ENCODE measurements around the gene UBAP1. TPM values are rescaled to one million over a fixed set of nuclear protein-coding genes. Genes with fewer than 3 reads are reported as not detected.

UBAP1 gene
- polyA plus RNA-seq, 1 of the 3 experiments (the other 2 are of a cell fraction): 26.3 TPM

- no peak for TF ChIP-seq NRF1 (IDR thresholded peaks at IDR 0.05; ENCODE audit: low read depth, low read length)
- TF ChIP-seq SIN3A (IDR thresholded peaks at IDR 0.05; ENCODE audit: borderline replicate concordance, low read depth, low read length): no peak
- no peak for TF ChIP-seq POLR2AphosphoS5 (IDR thresholded peaks at IDR 0.05; ENCODE audit: low read depth, low read length)
- TF ChIP-seq, protein P1, sequence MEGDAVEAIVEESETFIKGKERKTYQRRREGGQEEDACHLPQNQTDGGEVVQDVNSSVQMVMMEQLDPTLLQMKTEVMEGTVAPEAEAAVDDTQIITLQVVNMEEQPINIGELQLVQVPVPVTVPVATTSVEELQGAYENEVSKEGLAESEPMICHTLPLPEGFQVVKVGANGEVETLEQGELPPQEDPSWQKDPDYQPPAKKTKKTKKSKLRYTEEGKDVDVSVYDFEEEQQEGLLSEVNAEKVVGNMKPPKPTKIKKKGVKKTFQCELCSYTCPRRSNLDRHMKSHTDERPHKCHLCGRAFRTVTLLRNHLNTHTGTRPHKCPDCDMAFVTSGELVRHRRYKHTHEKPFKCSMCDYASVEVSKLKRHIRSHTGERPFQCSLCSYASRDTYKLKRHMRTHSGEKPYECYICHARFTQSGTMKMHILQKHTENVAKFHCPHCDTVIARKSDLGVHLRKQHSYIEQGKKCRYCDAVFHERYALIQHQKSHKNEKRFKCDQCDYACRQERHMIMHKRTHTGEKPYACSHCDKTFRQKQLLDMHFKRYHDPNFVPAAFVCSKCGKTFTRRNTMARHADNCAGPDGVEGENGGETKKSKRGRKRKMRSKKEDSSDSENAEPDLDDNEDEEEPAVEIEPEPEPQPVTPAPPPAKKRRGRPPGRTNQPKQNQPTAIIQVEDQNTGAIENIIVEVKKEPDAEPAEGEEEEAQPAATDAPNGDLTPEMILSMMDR (IDR thresholded peaks at IDR 0.05): no peak
- TF ChIP-seq EP300 (IDR thresholded peaks at IDR 0.05; ENCODE audit: borderline replicate concordance in 1 of 2, low read depth in 1 of 2, low read length in 1 of 2): no peak
- no peak for TF ChIP-seq EZH2phosphoT487 (IDR thresholded peaks at IDR 0.05; ENCODE audit: borderline replicate concordance, low read depth)
- TF ChIP-seq, protein P2, sequence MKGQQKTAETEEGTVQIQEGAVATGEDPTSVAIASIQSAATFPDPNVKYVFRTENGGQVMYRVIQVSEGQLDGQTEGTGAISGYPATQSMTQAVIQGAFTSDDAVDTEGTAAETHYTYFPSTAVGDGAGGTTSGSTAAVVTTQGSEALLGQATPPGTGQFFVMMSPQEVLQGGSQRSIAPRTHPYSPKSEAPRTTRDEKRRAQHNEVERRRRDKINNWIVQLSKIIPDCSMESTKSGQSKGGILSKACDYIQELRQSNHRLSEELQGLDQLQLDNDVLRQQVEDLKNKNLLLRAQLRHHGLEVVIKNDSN (IDR thresholded peaks at IDR 0.05; ENCODE audit: borderline replicate concordance, low read depth): no peak
- TF ChIP-seq USF2 (IDR thresholded peaks at IDR 0.05; ENCODE audit: borderline replicate concordance, low read depth, low read length): no peak
- TF ChIP-seq RXRA (IDR thresholded peaks at IDR 0.05; ENCODE audit: borderline replicate concordance, low read depth): no peak
- TF ChIP-seq SMC3 (IDR thresholded peaks at IDR 0.05; ENCODE audit: low read depth, low read length): no peak
- TF ChIP-seq RFX5 (IDR thresholded peaks at IDR 0.05; ENCODE audit: low read length): no peak
- TF ChIP-seq REST (IDR thresholded peaks at IDR 0.05; ENCODE audit: low read depth, low read length): no peak
- DNase-seq: no peak
Measured at GRCh38 chr9:34289159-34289558, 110.3 kb downstream of the UBAP1 start.

More at GRCh38 chr9:34289159-34289558, 110.3 kb downstream of the UBAP1 start:
- 100% methylated on average over 2 of the region's 2 CpGs for WGBS (ENCODE audit: low lambda C conversion rate)
- no peaks in the 10 kb centered on the region for H3K27me3 ChIP-seq (ENCODE audit: insufficient read depth)
- no peaks in the 10 kb centered on the region for H3K9me2 ChIP-seq
- no peak overlapping the region for H3K9ac ChIP-seq
- no peaks in the 10 kb centered on the region for H4K20me1 ChIP-seq (ENCODE audit: insufficient read depth)
- H2AFZ ChIP-seq (ENCODE audit: low read depth): no peak overlapping the region
- peaks cover 0 to 13% of the 10 kb centered on the region in 2 experiments for H3K36me3 ChIP-seq (replicated peaks in 1 of 2; ENCODE audit: control insufficient read depth in 1 of 2, insufficient read depth in 2 of 2, low read length in 1 of 2)
- no peak overlapping the region for H3K27ac ChIP-seq (ENCODE audit: low read depth in 2 of 2, low read length in 1 of 2)
- no peak overlapping the region for H3K4me3 ChIP-seq (ENCODE audit: low read depth in 2 of 2, low read length in 1 of 2)
- H3K4me1 ChIP-seq (ENCODE audit: control insufficient read depth in 1 of 2, insufficient read depth in 2 of 2, low read depth in 1 of 2, low read length in 1 of 2): no peaks in the 10 kb centered on the region
- H3K79me2 ChIP-seq (ENCODE audit: insufficient read depth): no peaks in the 10 kb centered on the region
- H3F3A ChIP-seq (replicated peaks; ENCODE audit: insufficient read depth): no peaks in the 10 kb centered on the region
- POLR2A ChIA-PET: no interaction called here
- H3K4me2 ChIP-seq: no peak overlapping the region
- no peaks in the 10 kb centered on the region for H3K9me3 ChIP-seq
- CTCF ChIA-PET: interaction anchor here (1.3 kb wide), 1 partner anchor 44 kb away, joined by 7 read pairs; no protein-coding TSS in a partner anchor

All from SK-N-SH (cell line).